Panc1 (cell line): ENCODE results near the gene RPS24.

Source experiments
- CTCF ChIP-seq: fragments of 450-650 bp; IDR thresholded peaks from 2 replicates; pipeline ENCODE4 v1.5.1; 2017; ENCODE audit warnings: mild to moderate bottlenecking
- POLR2AphosphoS5 ChIP-seq: IDR thresholded peaks from 2 replicates; pipeline ENCODE4 v1.6.1; 2012; ENCODE audit warnings: mild to moderate bottlenecking, low read depth, low read length, moderate library complexity
- SIN3A ChIP-seq: IDR thresholded peaks from 2 replicates; pipeline ENCODE4 v1.6.1; 2012; ENCODE audit warnings: low read depth, mild to moderate bottlenecking, low read length, moderate library complexity, borderline replicate concordance; ENCODE audit not compliant: insufficient read depth
- TCF7L2 ChIP-seq: IDR thresholded peaks from 2 replicates; pipeline ENCODE4 v1.6.1; 2011; ENCODE audit warnings: mild to moderate bottlenecking, low read depth, low read length, inconsistent platforms
- TF ChIP-seq, protein P1 (sequence below), 2 experiments: IDR thresholded peaks; 2 replicates each; pipeline ENCODE4 v1.6.1; 2011 to 2012; ENCODE audit warnings: low read depth in 2 of 2, control low read depth in 1 of 2, low read length in 1 of 2, mild to moderate bottlenecking in 1 of 2, moderate library complexity in 1 of 2; ENCODE audit not compliant: insufficient read depth in 1 of 2

DNA sequence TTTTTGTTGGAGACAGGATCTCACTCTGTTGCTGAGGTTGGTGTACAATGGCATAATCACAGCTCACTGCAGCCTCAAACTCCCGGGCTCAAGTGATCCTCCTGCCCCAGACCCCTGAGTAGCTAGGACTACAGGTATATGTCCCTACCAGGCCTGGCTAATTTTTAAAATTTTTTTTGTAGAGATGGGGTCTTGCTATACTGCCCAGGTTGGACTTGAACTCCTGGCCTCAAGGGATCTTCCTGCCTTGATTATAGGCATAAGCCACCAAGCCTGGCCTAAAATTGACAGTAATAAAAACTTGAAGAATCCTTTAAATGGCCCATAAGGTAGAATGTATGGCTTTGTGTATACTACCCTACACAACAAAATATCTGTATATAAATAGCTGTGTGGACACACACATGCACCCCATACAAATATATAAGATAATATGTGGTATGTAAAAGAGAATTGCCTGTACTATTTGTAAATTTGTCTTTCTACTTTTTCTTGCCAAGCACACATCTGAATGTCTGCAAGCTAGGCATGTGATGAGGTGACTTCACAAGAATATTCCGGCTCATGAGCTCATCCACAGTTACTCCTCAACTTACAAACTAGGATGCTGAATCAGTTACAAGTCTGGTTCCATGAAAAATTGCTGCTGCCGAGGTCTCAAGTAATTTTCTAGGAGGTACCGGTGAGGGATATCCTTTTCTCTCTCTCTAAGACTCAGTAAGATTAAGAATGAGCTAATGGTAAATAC is 30.9 kb upstream of the RPS24 start:
- TF ChIP-seq CTCF (no peak), TCF7L2 (no peak), POLR2AphosphoS5 (no peak), SIN3A (no peak)
- TF ChIP-seq, protein P1, sequence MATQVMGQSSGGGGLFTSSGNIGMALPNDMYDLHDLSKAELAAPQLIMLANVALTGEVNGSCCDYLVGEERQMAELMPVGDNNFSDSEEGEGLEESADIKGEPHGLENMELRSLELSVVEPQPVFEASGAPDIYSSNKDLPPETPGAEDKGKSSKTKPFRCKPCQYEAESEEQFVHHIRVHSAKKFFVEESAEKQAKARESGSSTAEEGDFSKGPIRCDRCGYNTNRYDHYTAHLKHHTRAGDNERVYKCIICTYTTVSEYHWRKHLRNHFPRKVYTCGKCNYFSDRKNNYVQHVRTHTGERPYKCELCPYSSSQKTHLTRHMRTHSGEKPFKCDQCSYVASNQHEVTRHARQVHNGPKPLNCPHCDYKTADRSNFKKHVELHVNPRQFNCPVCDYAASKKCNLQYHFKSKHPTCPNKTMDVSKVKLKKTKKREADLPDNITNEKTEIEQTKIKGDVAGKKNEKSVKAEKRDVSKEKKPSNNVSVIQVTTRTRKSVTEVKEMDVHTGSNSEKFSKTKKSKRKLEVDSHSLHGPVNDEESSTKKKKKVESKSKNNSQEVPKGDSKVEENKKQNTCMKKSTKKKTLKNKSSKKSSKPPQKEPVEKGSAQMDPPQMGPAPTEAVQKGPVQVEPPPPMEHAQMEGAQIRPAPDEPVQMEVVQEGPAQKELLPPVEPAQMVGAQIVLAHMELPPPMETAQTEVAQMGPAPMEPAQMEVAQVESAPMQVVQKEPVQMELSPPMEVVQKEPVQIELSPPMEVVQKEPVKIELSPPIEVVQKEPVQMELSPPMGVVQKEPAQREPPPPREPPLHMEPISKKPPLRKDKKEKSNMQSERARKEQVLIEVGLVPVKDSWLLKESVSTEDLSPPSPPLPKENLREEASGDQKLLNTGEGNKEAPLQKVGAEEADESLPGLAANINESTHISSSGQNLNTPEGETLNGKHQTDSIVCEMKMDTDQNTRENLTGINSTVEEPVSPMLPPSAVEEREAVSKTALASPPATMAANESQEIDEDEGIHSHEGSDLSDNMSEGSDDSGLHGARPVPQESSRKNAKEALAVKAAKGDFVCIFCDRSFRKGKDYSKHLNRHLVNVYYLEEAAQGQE (IDR thresholded peaks at IDR 0.05; ENCODE audit: insufficient read depth in 1 of 2, low read depth in 2 of 2, low read length in 1 of 2) = no peak
